HEK293 (cell line): ENCODE measurements around the gene KCNQ1.

Experiments used
- CTCF ChIA-PET: fragments of 350-600 bp; formaldehyde crosslinking; extraction: SDS; loops from one replicate; lab custom pipeline; 2021; ENCODE audit warnings: antibody characterized with exemption; lab: Yijun Ruan, JAX
- POLR2A ChIA-PET: fragments of 300-600 bp; formaldehyde crosslinking; extraction: SDS; loops from one replicate; lab custom pipeline; 2020; ENCODE audit warnings: antibody characterized with exemption, inconsistent platforms; lab: Yijun Ruan, JAX
- H3K27ac ChIP-seq: fragments of 200-500 bp; sonication (Bioruptor generic); 2 replicates; pipeline ENCODE4 v1.5.1; 2014; ENCODE audit warnings: low read depth, low read length, control low read depth, inconsistent platforms; ENCODE audit errors: extremely low read depth
- H3K36me3 ChIP-seq, 2 experiments: fragments of 200-500 bp in 1 of 2; sonication (Bioruptor generic) in 1 of 2; 1 replicate in 1 of 2; 2 replicates in 1 of 2; pipeline ENCODE4 v1.5.1; 2014 to 2017; ENCODE audit warnings: inconsistent platforms in 2 of 2, low read length in 2 of 2; ENCODE audit not compliant: control insufficient read depth in 2 of 2, insufficient read depth in 1 of 2
- H3K4me1 ChIP-seq: fragments of 200-500 bp; sonication (Bioruptor generic); 2 replicates; pipeline ENCODE4 v1.5.1; 2014; ENCODE audit warnings: mild to moderate bottlenecking, low read length, inconsistent platforms; ENCODE audit not compliant: control insufficient read depth, insufficient read depth
- H3K4me3 ChIP-seq: 2 replicates; pipeline ENCODE4 v1.5.1; 2011; ENCODE audit warnings: low read depth, mild to moderate bottlenecking, control low read depth, low read length, moderate library complexity
- H3K9me3 ChIP-seq: fragments of 200-500 bp; sonication (Bioruptor generic); 2 replicates; pipeline ENCODE4 v1.5.1; 2014; ENCODE audit warnings: low read depth, low read length, inconsistent platforms; ENCODE audit not compliant: control insufficient read depth, insufficient read depth
- GLIS2 ChIP-seq: fragments of 450-650 bp; formaldehyde crosslinking; IDR thresholded peaks from 2 replicates; pipeline ENCODE4 v1.5.1; 2016; ENCODE audit warnings: missing biosample characterization, missing genetic modification characterization
- KLF1 ChIP-seq: fragments of 450-650 bp; formaldehyde crosslinking; IDR thresholded peaks from 2 replicates; pipeline ENCODE4 v1.5.1; 2016; ENCODE audit warnings: missing biosample characterization, missing genetic modification characterization
- KLF16 ChIP-seq: fragments of 450-650 bp; formaldehyde crosslinking; IDR thresholded peaks from 2 replicates; pipeline ENCODE4 v1.5.1; 2017; ENCODE audit warnings: missing biosample characterization, missing genetic modification characterization
- TCF7L2 ChIP-seq: IDR thresholded peaks from 2 replicates; pipeline ENCODE4 v1.6.1; 2011; ENCODE audit warnings: low read depth, mild to moderate bottlenecking, inconsistent platforms, low read length, moderate library complexity, borderline replicate concordance
- ZFP3 ChIP-seq: fragments of 450-650 bp; formaldehyde crosslinking; IDR thresholded peaks from 2 replicates; pipeline ENCODE4 v1.5.1; 2016; ENCODE audit warnings: low read depth, missing biosample characterization, missing genetic modification characterization
- ZIC2 ChIP-seq: fragments of 450-650 bp; formaldehyde crosslinking; IDR thresholded peaks from 2 replicates; pipeline ENCODE4 v1.5.1; 2016; ENCODE audit warnings: missing biosample characterization, missing genetic modification characterization
- ZNF133 ChIP-seq: fragments of 450-650 bp; formaldehyde crosslinking; IDR thresholded peaks from 2 replicates; pipeline ENCODE4 v1.5.1; 2016; ENCODE audit warnings: missing biosample characterization, missing genetic modification characterization
- ZNF155 ChIP-seq: fragments of 450-650 bp; formaldehyde crosslinking; IDR thresholded peaks from 2 replicates; pipeline ENCODE4 v1.5.1; 2016; ENCODE audit warnings: missing biosample characterization, missing genetic modification characterization
- ZNF202 ChIP-seq: fragments of 450-650 bp; formaldehyde crosslinking; IDR thresholded peaks from 2 replicates; pipeline ENCODE4 v1.5.1; 2016; ENCODE audit warnings: missing biosample characterization, missing genetic modification characterization, borderline replicate concordance
- ZNF214 ChIP-seq: fragments of 450-650 bp; formaldehyde crosslinking; IDR thresholded peaks from 2 replicates; pipeline ENCODE4 v1.5.1; 2017; ENCODE audit warnings: missing biosample characterization, mild to moderate bottlenecking, missing genetic modification characterization, borderline replicate concordance
- ZNF292 ChIP-seq: fragments of 450-650 bp; formaldehyde crosslinking; IDR thresholded peaks from 2 replicates; pipeline ENCODE4 v1.5.1; 2016; ENCODE audit warnings: low read depth, missing biosample characterization, missing genetic modification characterization, borderline replicate concordance
- ZNF302 ChIP-seq: fragments of 450-650 bp; formaldehyde crosslinking; IDR thresholded peaks from 2 replicates; pipeline ENCODE4 v1.5.1; 2016; ENCODE audit warnings: missing biosample characterization, missing genetic modification characterization, low read depth
- ZNF311 ChIP-seq: fragments of 450-650 bp; formaldehyde crosslinking; IDR thresholded peaks from 2 replicates; pipeline ENCODE4 v1.5.1; 2017; ENCODE audit warnings: missing biosample characterization, missing genetic modification characterization, borderline replicate concordance
- ZNF366 ChIP-seq: fragments of 450-650 bp; formaldehyde crosslinking; conservative IDR thresholded peaks from 2 replicates; pipeline ENCODE4 v1.5.1; 2016; ENCODE audit warnings: missing biosample characterization, missing genetic modification characterization
- ZNF37A ChIP-seq: fragments of 450-650 bp; IDR thresholded peaks from 2 replicates; pipeline ENCODE4 v1.5.1; 2018; ENCODE audit warnings: missing biosample characterization, missing genetic modification characterization
- ZNF660 ChIP-seq: fragments of 450-650 bp; IDR thresholded peaks from 2 replicates; pipeline ENCODE4 v1.5.1; 2018; ENCODE audit warnings: missing biosample characterization, mild to moderate bottlenecking, missing genetic modification characterization
- ZNF692 ChIP-seq: fragments of 450-650 bp; formaldehyde crosslinking; IDR thresholded peaks from 2 replicates; pipeline ENCODE4 v1.5.1; 2016; ENCODE audit warnings: missing biosample characterization, missing genetic modification characterization
- ZSCAN16 ChIP-seq: fragments of 450-650 bp; formaldehyde crosslinking; IDR thresholded peaks from 2 replicates; pipeline ENCODE4 v1.5.1; 2016; ENCODE audit warnings: missing biosample characterization, missing genetic modification characterization
- TF ChIP-seq, protein P1 (sequence below): fragments of 450-650 bp; formaldehyde crosslinking; IDR thresholded peaks from 2 replicates; pipeline ENCODE4 v1.5.1; 2016; ENCODE audit warnings: missing biosample characterization, missing genetic modification characterization

Gene KCNQ1

GRCh38 chr11:2777871-2778629 is 333.2 kb downstream of the KCNQ1 start:
- Histone ChIP-seq H3K4me3 (no peak overlapping the region), H3K36me3 (no peaks in the 10 kb centered on the region), H3K4me1 (no peaks in the 10 kb centered on the region), H3K27ac (no peak overlapping the region), H3K9me3 (no peaks in the 10 kb centered on the region)
- CTCF ChIA-PET: no interaction called here
- TF ChIP-seq ZNF133 (tag by site-specific recombination) (no peak), TCF7L2 (no peak), ZNF155 (tag by site-specific recombination) (no peak), ZNF366 (no peak), ZNF311 (no peak), ZNF214 (no peak), KLF16 (no peak), ZSCAN16 (no peak), ZNF302 (tag by site-specific recombination) (no peak), ZNF692 (tag by site-specific recombination) (no peak), ZNF202 (tag by site-specific recombination) (no peak), ZFP3 (tag by site-specific recombination) (no peak), ZNF292 (no peak), ZNF660 (tag by site-specific recombination) (no peak)
- TF ChIP-seq, protein P1, sequence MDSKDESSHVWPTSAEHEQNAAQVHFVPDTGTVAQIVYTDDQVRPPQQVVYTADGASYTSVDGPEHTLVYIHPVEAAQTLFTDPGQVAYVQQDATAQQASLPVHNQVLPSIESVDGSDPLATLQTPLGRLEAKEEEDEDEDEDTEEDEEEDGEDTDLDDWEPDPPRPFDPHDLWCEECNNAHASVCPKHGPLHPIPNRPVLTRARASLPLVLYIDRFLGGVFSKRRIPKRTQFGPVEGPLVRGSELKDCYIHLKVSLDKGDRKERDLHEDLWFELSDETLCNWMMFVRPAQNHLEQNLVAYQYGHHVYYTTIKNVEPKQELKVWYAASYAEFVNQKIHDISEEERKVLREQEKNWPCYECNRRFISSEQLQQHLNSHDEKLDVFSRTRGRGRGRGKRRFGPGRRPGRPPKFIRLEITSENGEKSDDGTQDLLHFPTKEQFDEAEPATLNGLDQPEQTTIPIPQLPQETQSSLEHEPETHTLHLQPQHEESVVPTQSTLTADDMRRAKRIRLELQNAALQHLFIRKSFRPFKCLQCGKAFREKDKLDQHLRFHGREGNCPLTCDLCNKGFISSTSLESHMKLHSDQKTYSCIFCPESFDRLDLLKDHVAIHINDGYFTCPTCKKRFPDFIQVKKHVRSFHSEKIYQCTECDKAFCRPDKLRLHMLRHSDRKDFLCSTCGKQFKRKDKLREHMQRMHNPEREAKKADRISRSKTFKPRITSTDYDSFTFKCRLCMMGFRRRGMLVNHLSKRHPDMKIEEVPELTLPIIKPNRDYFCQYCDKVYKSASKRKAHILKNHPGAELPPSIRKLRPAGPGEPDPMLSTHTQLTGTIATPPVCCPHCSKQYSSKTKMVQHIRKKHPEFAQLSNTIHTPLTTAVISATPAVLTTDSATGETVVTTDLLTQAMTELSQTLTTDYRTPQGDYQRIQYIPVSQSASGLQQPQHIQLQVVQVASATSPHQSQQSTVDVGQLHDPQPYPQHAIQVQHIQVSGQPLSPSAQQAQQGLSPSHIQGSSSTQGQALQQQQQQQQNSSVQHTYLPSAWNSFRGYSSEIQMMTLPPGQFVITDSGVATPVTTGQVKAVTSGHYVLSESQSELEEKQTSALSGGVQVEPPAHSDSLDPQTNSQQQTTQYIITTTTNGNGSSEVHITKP (tag by site-specific recombination): no peak
- POLR2A ChIA-PET: interaction anchor here (1.1 kb wide), 1 partner anchor 78 kb away, joined by 3 read pairs; the partner anchor contains the start of gene KCNQ1OT1

DNA sequence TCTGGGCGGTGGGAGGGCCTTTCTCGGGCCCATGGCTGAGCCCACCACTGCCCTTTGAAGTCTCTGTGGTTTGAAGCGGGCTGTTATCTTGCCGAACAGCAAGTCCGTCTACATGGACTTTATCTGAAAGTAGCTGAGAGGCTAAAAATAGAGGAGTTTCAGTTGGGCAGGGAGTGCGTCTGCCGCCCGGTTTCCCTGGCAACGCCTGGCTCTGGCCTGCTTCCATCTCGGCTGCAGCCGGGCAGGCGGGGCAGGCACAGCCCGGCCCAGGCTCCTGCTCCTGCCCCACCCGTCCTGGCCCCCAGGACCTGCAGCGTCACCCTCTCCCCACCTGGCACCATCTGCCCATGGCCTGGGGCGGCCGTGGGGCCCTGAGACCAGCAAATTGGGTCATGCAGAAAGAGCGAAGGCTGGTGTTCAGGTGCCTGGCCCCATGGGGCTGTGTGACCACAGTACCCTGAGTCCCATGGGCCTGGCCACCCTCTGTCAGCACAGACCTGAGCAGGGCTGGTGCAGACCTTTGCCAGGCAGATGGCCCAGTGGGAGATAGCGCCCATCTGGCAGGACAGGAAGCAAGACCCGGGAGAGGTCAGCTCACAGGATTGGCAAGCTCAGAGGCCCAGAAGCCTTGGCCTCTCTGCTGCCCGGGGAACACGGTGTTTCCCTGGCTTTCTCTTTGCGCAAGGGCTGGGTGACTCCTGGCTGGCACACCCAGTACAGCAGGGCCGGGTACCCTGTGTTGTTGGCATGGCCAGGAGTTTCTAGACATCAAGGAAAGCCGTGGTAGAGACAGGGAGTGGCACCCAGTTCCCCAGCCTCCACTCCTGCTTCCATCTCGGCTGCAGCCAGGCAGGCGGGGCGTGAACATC is 334.1 kb downstream of the KCNQ1 start:
- no peak overlapping the region for H3K27ac ChIP-seq
- no peak for TF ChIP-seq ZIC2 (tag by site-specific recombination)
- no peak for TF ChIP-seq ZNF37A (tag by site-specific recombination)
- TF ChIP-seq GLIS2 (tag by site-specific recombination): peak; percentile 39; the same call in 1 of the 2 replicates
- TF ChIP-seq KLF1 (tag by site-specific recombination): peak; percentile 79
- H3K36me3 ChIP-seq: no peaks in the 10 kb centered on the region
- no peak overlapping the region for H3K4me3 ChIP-seq
- no peaks in the 10 kb centered on the region for H3K4me1 ChIP-seq
- CTCF ChIA-PET: no interaction called here
- H3K9me3 ChIP-seq: no peaks in the 10 kb centered on the region
- POLR2A ChIA-PET: interaction anchor here (1.1 kb wide), 1 partner anchor 79 kb away, joined by 3 read pairs; the partner anchor contains the start of gene KCNQ1OT1
